ENCODE data around the gene SARS2. TPM values are rescaled to one million over a fixed set of nuclear protein-coding genes. Genes with fewer than 3 reads are reported as not detected.

The SARS2 gene
- total RNA-seq, 4 donors from 2014 or later = 26.6 to 52.0 (median 37.8) TPM

DNA sequence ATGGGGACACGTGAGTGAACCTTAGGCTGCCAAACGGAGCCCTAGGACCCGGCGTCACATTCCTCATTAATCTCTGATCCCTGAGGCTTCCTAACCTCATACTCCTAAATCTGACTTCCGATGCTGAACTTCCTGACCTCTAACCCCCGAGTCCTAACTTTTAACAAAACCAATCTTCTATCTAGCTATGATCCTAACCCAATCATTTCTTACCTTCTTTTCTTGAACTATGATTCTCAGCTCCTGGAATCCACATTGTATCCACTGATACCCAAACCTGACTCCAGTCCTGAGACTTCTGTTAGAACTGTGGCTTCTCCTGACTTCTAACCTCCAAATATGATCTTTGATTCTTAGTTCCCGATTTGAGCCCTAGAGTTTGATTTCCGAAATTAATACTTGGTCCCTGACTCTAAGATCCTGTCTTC is 30.3 kb downstream of the SARS2 start:
- Histone ChIP-seq H3K4me1 (peaks cover 17 to 22% of the 10 kb centered on the region in 2 donors), H3K36me3 (peaks cover 3% of the 10 kb centered on the region in 2 donors), H3K9me3 (no peaks in the 10 kb centered on the region), H3K27ac (peak overlapping the region; percentile 66 to 87 (median 81)), H3K27me3 (no peaks in the 10 kb centered on the region), H3K4me3 (replicated peaks in 1 of 3) (peak overlapping the region; percentile 86 to 92 (median 89))
- WGBS, 2 donors = 5 to 6% methylated on average over 8 of the region's 8 CpGs
- no peak for TF ChIP-seq POLR2A (IDR thresholded peaks at IDR 0.05)
- TF ChIP-seq, protein P1, sequence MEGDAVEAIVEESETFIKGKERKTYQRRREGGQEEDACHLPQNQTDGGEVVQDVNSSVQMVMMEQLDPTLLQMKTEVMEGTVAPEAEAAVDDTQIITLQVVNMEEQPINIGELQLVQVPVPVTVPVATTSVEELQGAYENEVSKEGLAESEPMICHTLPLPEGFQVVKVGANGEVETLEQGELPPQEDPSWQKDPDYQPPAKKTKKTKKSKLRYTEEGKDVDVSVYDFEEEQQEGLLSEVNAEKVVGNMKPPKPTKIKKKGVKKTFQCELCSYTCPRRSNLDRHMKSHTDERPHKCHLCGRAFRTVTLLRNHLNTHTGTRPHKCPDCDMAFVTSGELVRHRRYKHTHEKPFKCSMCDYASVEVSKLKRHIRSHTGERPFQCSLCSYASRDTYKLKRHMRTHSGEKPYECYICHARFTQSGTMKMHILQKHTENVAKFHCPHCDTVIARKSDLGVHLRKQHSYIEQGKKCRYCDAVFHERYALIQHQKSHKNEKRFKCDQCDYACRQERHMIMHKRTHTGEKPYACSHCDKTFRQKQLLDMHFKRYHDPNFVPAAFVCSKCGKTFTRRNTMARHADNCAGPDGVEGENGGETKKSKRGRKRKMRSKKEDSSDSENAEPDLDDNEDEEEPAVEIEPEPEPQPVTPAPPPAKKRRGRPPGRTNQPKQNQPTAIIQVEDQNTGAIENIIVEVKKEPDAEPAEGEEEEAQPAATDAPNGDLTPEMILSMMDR (IDR thresholded peaks at IDR 0.05) = no peak
- DNase-seq = no peak
- intact Hi-C loops (cut with DNase I) = no loop called here

- TF ChIP-seq, protein P1 (IDR thresholded peaks at IDR 0.05) = peak in 1 of 6 experiments; percentile 17
- peak; percentile 24 to 88 for TF ChIP-seq POLR2A (IDR thresholded peaks at IDR 0.05)
- Histone ChIP-seq H3K4me1 (peaks cover 17 to 22% of the 10 kb centered on the region in 2 donors), H3K36me3 (no peaks in the 10 kb centered on the region), H3K9me3 (no peaks in the 10 kb centered on the region), H3K27me3 (no peaks in the 10 kb centered on the region), H3K27ac (peak within 1 kb of the TSS; percentile 66 to 87 (median 81)), H3K4me3 (replicated peaks in 1 of 3) (peak within 1 kb of the TSS; percentile 86 to 92 (median 89))
- peak; percentile 100 for DNase-seq
- intact Hi-C loops (cut with DNase I) = loop anchor here (5.0 kb wide), 1 partner anchor 52 kb away; the partner anchor contains the start of gene HNRNPL
- WGBS, 2 donors = 0 to 2% methylated on average over 33 to 38 of the region's 64 CpGs
Observed at GRCh38 chr19:38899447-38900201, 30.9 kb downstream of the SARS2 start, which contains the start of the genes NFKBIB and SIRT2. NFKBIB (plus strand) TSS chr19:38899969; CDS start chr19:38900033, 64 bp downstream. SIRT2 (minus strand) TSS chr19:38899618; CDS start chr19:38899521, 97 bp downstream.

- Histone ChIP-seq H3K27me3 (no peaks in the 10 kb centered on the region), H3K36me3 (no peaks in the 10 kb centered on the region), H3K4me1 (peaks cover 20 to 26% of the 10 kb centered on the region in 2 donors), H3K4me3 (replicated peaks in 1 of 3) (peak overlapping the region; percentile 48 to 71 (median 62)), H3K27ac (peak overlapping the region; percentile 41 to 81 (median 71)), H3K9me3 (no peaks in the 10 kb centered on the region)
- intact Hi-C loops (cut with DNase I) = loop anchor here (5.0 kb wide), 1 partner anchor 52 kb away; the partner anchor contains the start of gene HNRNPL
- TF ChIP-seq, protein P1 (IDR thresholded peaks at IDR 0.05) = no peak
- no peak for TF ChIP-seq POLR2A (IDR thresholded peaks at IDR 0.05)
- peak in 1 of 2 donors; percentile 40 for DNase-seq
- 6 to 8% methylated on average over 16 to 23 of the region's 25 CpGs for WGBS, 2 donors
Observed at GRCh38 chr19:38898788-38899446, 31.6 kb downstream of the SARS2 start.

- Histone ChIP-seq H3K4me1 (peaks cover 25 to 33% of the 10 kb centered on the region in 2 donors), H3K9me3 (no peaks in the 10 kb centered on the region), H3K36me3 (peaks cover under 1 to 1% of the 10 kb centered on the region in 2 donors), H3K27ac (peak overlapping the region in 2 of 3 donors; percentile 4 to 56), H3K4me3 (replicated peaks in 1 of 3) (no peak overlapping the region), H3K27me3 (no peaks in the 10 kb centered on the region)
- intact Hi-C loops (cut with DNase I) = loop anchor here (5.0 kb wide), 1 partner anchor 48 kb away; the partner anchor contains the start of gene HNRNPL
- DNase-seq = no peak
- TF ChIP-seq, protein P1 (IDR thresholded peaks at IDR 0.05) = no peak
- no peak for TF ChIP-seq POLR2A (IDR thresholded peaks at IDR 0.05)
- 74 to 79% methylated on average over 9 of the region's 9 CpGs for WGBS, 2 donors
Observed at GRCh38 chr19:38894968-38895367, 35.6 kb downstream of the SARS2 start.
